ENCODE results near the gene VPS13A. TPM values are rescaled to one million over a fixed set of nuclear protein-coding genes. Genes with fewer than 3 reads are reported as not detected.

The VPS13A gene
- total and polyA plus RNA-seq, 10 donors: 7.5 to 90.9 (median 56.5) TPM

DNA sequence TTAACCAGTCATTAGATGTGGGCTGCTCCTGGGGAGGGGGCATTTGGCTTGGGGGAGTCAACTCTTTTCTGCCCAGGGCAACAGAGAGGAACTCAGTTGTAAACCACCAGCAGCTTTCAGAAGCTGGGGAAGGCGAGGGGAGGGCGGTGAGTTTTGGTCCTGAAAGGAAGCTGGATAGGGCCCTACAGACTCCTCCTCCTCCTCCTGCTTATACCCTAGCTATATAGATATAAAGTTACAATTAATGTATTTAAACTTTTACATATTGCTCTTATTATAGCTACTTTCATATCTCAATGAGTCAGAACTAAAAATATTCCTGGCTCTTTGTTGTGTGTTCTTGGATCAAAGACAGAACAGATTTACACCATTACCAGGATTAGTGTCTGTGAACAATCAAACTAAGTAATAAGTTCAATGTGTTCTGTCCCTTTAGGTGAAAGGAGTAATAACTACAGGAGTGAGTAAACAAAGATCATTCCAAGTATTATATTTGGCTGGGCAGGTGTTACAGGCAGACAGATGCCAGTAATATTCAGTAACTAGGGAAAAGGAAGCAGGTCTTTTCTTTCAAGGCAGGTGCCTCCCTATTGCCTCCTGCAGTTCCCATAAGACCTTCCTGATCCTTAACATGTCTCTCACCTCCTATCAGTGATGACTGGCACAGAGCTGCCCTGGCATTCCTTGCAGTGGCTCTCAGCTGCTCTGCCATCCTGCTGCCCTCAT, 20.5 kb upstream of the VPS13A start:
- H3K4me1 ChIP-seq: no peaks in the 10 kb centered on the region
- 66 to 80% (median 70%) methylated on average over 2 of the region's 2 CpGs for whole genome bisulfite sequencing, 5 donors
- no peaks in the 10 kb centered on the region for H3K9me3 ChIP-seq
- TF ChIP-seq POLR2A (IDR thresholded peaks at IDR 0.05): no peak
- TF ChIP-seq POLR2AphosphoS5 (IDR thresholded peaks at IDR 0.05): no peak
- TF ChIP-seq, protein P1, sequence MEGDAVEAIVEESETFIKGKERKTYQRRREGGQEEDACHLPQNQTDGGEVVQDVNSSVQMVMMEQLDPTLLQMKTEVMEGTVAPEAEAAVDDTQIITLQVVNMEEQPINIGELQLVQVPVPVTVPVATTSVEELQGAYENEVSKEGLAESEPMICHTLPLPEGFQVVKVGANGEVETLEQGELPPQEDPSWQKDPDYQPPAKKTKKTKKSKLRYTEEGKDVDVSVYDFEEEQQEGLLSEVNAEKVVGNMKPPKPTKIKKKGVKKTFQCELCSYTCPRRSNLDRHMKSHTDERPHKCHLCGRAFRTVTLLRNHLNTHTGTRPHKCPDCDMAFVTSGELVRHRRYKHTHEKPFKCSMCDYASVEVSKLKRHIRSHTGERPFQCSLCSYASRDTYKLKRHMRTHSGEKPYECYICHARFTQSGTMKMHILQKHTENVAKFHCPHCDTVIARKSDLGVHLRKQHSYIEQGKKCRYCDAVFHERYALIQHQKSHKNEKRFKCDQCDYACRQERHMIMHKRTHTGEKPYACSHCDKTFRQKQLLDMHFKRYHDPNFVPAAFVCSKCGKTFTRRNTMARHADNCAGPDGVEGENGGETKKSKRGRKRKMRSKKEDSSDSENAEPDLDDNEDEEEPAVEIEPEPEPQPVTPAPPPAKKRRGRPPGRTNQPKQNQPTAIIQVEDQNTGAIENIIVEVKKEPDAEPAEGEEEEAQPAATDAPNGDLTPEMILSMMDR (IDR thresholded peaks at IDR 0.05 in 8 of 11, conservative IDR thresholded peaks at IDR 0.05 in 3 of 11): no peak
- DNase-seq: no peak
- peaks cover 0 to 9% (median 0%) of the 10 kb centered on the region in 7 donors for H3K27me3 ChIP-seq (replicated peaks in 1 of 7)
- H3K4me3 ChIP-seq: no peak overlapping the region
- H3K27ac ChIP-seq: no peak overlapping the region
- intact Hi-C loops (cut with DNase I; ENCODE audit: low total_unique reads): no loop called here
- no peaks in the 10 kb centered on the region for H3K36me3 ChIP-seq

DNA sequence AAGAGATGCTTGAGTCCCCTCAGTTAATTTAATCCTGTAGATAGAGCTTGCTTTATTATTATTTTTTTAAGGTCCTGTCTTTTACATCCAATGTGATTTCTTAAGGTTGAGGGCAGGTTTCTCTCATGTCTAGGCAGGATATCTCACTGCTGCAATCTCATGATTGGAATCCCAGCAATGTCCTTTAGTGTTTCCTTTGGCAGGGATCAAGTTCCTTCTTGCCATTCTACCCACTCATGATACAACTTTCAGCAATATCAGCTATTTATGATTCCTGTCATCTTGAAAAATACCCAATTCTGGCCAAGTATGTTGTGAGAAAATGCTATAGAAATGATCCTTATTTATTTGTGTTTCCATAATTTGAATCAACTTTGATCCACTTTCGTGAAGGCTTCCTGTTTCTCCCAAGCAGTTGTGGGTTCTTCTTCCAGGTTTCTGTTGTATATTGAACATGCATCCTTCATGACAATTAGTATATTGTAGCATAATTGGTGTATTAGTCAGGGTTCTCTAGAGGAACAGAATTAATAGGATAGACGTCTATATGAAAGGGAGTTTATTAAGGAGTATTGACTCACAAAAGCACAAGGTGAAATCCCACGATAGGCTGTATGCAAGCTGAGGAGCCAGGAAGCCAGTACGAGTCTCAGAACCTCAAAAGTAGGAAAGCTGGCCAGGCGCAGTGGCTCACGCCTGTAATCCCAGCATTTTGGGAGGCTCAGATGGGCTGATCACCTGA, 18.4 kb upstream of the VPS13A start:
- intact Hi-C loops (cut with DNase I; ENCODE audit: low total_unique reads): no loop called here
- WGBS, 5 donors: 82 to 97% (median 85%) methylated on average over 6 of the region's 6 CpGs
- Histone ChIP-seq H3K27ac (no peak overlapping the region), H3K27me3 (replicated peaks in 1 of 7) (peaks cover 0 to 9% (median 0%) of the 10 kb centered on the region in 7 donors), H3K4me3 (no peak overlapping the region), H3K36me3 (no peaks in the 10 kb centered on the region), H3K4me1 (no peaks in the 10 kb centered on the region), H3K9me3 (no peaks in the 10 kb centered on the region)
- no peak for DNase-seq
- TF ChIP-seq POLR2A (IDR thresholded peaks at IDR 0.05) (no peak), POLR2AphosphoS5 (IDR thresholded peaks at IDR 0.05) (no peak)
- TF ChIP-seq, protein P1 (IDR thresholded peaks at IDR 0.05 in 8 of 11, conservative IDR thresholded peaks at IDR 0.05 in 3 of 11): no peak

DNA sequence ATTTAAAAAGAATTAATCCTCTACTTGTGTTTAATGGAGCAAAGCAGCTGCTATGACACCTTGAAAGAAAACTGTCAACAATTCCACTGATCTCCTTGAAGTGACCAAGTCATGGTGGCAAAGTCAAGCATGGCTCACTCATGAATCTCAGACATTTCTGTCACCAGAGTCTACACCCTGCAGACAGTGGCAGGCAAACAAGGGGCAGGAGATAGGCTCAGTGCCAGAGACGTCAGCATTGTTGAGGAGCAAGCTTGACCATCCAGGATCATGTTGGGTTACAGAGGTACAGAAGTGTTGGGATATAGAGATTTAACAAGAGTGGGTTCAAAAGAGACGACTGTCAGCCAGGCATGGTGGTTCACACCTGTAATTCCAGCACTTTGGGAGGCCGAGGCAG, 16.1 kb upstream of the VPS13A start:
- Histone ChIP-seq H3K4me1 (no peaks in the 10 kb centered on the region), H3K36me3 (no peaks in the 10 kb centered on the region), H3K27ac (no peak overlapping the region), H3K27me3 (replicated peaks in 1 of 7) (peaks cover 0 to 9% (median 0%) of the 10 kb centered on the region in 7 donors), H3K4me3 (no peak overlapping the region), H3K9me3 (no peaks in the 10 kb centered on the region)
- WGBS, 5 donors: 81 to 94% (median 91%) methylated on average over 2 to 3 of the region's 3 CpGs
- no peak for TF ChIP-seq POLR2A (IDR thresholded peaks at IDR 0.05)
- TF ChIP-seq, protein P1 (IDR thresholded peaks at IDR 0.05 in 8 of 11, conservative IDR thresholded peaks at IDR 0.05 in 3 of 11): no peak
- no peak for TF ChIP-seq POLR2AphosphoS5 (IDR thresholded peaks at IDR 0.05)
- DNase-seq: no peak
- intact Hi-C loops (cut with DNase I; ENCODE audit: low total_unique reads): loop anchor here (10.0 kb wide), 1 partner anchor 294 kb away; no protein-coding TSS in a partner anchor

DNA sequence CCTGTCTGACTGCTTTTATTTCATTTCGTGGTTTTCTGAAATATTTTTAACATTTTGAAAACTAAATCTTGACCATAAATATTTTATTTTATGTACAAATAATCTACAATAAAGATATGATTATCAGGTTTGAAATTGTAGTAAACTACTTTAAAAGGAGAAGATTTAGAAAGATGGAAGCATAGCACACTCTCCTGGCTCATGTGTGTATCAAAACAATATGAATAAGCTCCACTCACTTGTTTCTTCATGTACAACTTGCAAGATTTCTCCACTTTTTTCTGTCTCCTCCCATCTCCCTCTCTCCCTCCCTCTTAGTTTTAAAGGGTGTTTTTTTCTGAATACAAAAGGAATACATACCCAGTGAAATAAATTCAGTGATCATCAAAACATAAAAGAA, 15.4 kb upstream of the VPS13A start:
- TF ChIP-seq POLR2AphosphoS5 (IDR thresholded peaks at IDR 0.05) (no peak), POLR2A (IDR thresholded peaks at IDR 0.05) (no peak)
- TF ChIP-seq, protein P1 (IDR thresholded peaks at IDR 0.05 in 8 of 11, conservative IDR thresholded peaks at IDR 0.05 in 3 of 11): no peak
- intact Hi-C loops (cut with DNase I; ENCODE audit: low total_unique reads): loop anchor here (10.0 kb wide), 1 partner anchor 293 kb away; no protein-coding TSS in a partner anchor
- Histone ChIP-seq H3K36me3 (no peaks in the 10 kb centered on the region), H3K4me1 (peaks cover 0 to 2% (median 0%) of the 10 kb centered on the region in 6 donors), H3K27me3 (replicated peaks in 1 of 7) (peaks cover 0 to 9% (median 0%) of the 10 kb centered on the region in 7 donors), H3K9me3 (no peaks in the 10 kb centered on the region), H3K27ac (no peak overlapping the region), H3K4me3 (no peak overlapping the region)
- 77 to 96% (median 85%) methylated on average over 1 of the region's 1 CpG for WGBS, 5 donors
- DNase-seq: no peak
